HL-60 (cell line): ENCODE data around the gene UIMC1.

Experiments used
- CTCF ChIP-seq: IDR thresholded peaks from one replicate; pipeline ENCODE4 v1.5.1; 2011; ENCODE audit warnings: low read length, control low read depth, inconsistent platforms; ENCODE audit not compliant: insufficient read depth
- POLR2AphosphoS5 ChIP-seq: IDR thresholded peaks from 2 replicates; pipeline ENCODE4 v1.6.1; 2012; ENCODE audit warnings: low read depth
- REST ChIP-seq: IDR thresholded peaks from 2 replicates; pipeline ENCODE4 v1.6.1; 2012; ENCODE audit warnings: low read depth; ENCODE audit not compliant: insufficient replicate concordance
- SPI1 ChIP-seq: IDR thresholded peaks from 2 replicates; pipeline ENCODE4 v1.6.1; 2012; ENCODE audit warnings: low read depth, mild to moderate bottlenecking, borderline replicate concordance

- TF ChIP-seq CTCF (no peak), SPI1 (peak; percentile 31; the same call in 1 of the 2 replicates), POLR2AphosphoS5 (no peak), REST (no peak)
Measured at GRCh38 chr5:176879663-176880361, 126.8 kb downstream of the UIMC1 start.
